BLaER1 (cell line): Measurements from ENCODE around the gene EPHA8.

Experiments used
- H3K27ac ChIP-seq: shearing (Covaris generic); formaldehyde crosslinking; 2 replicates; pipeline ENCODE4 v1.8.1; 2022
- H3K27me3 ChIP-seq: shearing (Covaris generic); formaldehyde crosslinking; 2 replicates; pipeline ENCODE4 v1.8.1; 2022
- H3K36me3 ChIP-seq: shearing (Covaris generic); formaldehyde crosslinking; 2 replicates; pipeline ENCODE4 v1.8.1; 2022
- H3K4me1 ChIP-seq: shearing (Covaris generic); formaldehyde crosslinking; 2 replicates; pipeline ENCODE4 v1.8.1; 2022
- H3K4me2 ChIP-seq: shearing (Covaris generic); formaldehyde crosslinking; 2 replicates; pipeline ENCODE4 v1.8.1; 2022
- H3K4me3 ChIP-seq: shearing (Covaris generic); formaldehyde crosslinking; 2 replicates; pipeline ENCODE4 v1.8.1; 2022
- H3K9ac ChIP-seq: shearing (Covaris generic); formaldehyde crosslinking; 2 replicates; pipeline ENCODE4 v1.8.1; 2022
- H3K9me3 ChIP-seq: shearing (Covaris generic); formaldehyde crosslinking; 2 replicates; pipeline ENCODE4 v1.8.1; 2022
- H4K20me1 ChIP-seq: shearing (Covaris generic); formaldehyde crosslinking; 2 replicates; pipeline ENCODE4 v1.8.1; 2022
- Cebpa-rat ChIP-seq: shearing (Covaris generic); IDR thresholded peaks from 2 replicates; pipeline ENCODE4 v1.8.1; 2022

The EPHA8 gene

DNA sequence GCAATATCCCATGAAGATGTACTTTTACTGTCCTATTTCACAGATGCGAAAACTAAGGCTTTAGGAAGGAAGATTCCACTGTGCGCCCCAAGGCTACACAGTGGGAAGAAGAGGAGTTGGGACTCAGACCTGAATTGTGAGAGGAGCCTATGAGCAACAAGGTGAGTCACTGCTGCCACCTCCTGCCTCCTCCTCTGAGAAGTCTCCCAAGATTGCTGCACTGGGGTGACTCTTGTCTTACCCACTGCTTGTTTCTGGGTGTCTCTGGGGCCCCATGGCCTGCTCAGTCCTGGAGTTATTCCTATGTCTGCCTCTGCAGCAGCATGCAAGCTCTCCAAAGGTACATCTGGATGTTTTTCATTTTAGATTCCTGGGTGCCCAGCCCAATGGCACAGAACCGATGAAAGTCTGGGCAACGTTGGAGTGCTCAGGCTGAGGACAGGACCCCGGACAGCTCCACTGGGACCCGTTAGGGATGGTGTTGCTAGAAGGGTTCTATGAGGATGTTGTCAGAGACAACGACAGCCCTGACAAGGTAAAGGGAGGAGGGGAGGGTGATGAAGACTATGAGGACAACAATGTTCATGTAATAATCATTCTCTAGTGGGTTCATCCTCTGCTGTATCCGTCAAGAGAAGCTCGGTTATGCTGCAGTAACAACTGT is 62.1 kb downstream of the EPHA8 start:
- no peak for TF ChIP-seq Cebpa-rat
- no peak overlapping the region for H3K27ac ChIP-seq
- H3K4me3 ChIP-seq, result no peak overlapping the region
- no peak overlapping the region for H3K9ac ChIP-seq
- H4K20me1 ChIP-seq, result no peaks in the 10 kb centered on the region
- no peaks in the 10 kb centered on the region for H3K36me3 ChIP-seq
- H3K27me3 ChIP-seq, result no peaks in the 10 kb centered on the region
- H3K4me1 ChIP-seq, result peaks cover under 1% of the 10 kb centered on the region
- H3K4me2 ChIP-seq, result no peak overlapping the region
- H3K9me3 ChIP-seq, result no peaks in the 10 kb centered on the region

DNA sequence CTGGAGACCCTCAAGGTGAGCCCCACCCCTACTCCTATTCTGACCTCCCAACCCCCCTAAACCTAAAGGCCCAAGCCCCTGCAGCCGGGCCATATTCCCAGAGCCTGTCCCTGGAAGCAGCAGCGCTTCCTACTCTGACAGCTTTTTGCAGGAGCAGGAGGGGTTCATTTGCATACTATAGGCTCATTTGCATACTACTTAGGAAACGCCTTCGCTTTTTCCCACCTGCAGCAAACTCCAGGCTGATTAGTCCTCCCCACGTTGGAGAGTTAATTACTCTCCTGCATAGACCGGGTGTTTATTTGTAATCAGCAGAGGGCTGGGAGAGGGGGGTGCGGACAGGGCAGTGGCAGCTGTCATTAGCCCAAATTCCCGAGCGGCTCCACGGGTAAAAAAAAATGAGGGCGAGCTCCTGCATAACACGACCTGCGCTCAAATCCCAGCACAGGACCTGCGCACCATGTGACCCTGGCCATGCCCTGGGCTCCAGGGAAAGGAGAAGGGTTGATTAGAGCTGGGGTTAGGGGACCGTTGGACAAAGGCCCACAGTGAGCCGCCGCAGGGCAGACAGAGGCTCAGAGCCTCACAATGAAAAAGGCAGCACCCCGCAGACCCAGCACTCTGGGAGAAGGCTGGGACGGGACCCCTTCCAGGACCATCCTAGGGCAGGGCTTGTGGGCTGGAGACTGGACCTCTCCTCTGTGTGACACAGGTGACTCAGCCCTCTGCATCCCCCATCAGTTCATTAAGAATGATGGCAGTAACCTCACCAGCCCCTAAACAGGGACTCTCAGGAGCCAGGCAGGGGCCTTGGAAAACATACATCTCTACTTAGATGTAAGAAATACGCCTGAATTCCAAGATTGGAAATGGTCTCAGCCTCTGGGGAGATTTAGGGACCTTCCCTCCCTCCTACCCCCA is 63.2 kb downstream of the EPHA8 start:
- Histone ChIP-seq H3K27me3 (no peaks in the 10 kb centered on the region), H3K27ac (no peak overlapping the region), H4K20me1 (no peaks in the 10 kb centered on the region), H3K9me3 (no peaks in the 10 kb centered on the region), H3K4me1 (no peaks in the 10 kb centered on the region), H3K4me3 (no peak overlapping the region), H3K9ac (no peak overlapping the region), H3K36me3 (no peaks in the 10 kb centered on the region), H3K4me2 (no peak overlapping the region)
- no peak for TF ChIP-seq Cebpa-rat

DNA sequence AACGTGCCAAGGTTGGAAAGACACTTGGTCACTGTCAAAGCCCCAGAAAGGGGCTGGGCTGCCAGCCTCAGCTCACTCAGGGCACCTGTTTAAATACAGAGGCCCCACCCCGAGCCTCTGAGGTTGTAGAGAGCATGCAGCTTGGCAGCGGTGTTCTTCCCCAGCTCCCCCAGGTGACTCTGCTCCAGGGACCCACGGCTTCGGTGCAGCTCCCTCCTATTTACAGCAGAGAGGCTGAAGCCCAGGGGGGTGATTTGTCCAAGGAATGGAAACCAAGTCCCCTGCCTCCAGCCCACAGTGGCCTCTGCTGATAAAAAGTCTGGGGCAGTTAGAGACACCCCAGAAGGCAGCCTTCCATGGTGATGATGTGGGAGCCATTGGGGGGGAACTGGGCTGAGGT is 64.0 kb downstream of the EPHA8 start:
- H3K27ac ChIP-seq, result no peak overlapping the region
- H3K4me2 ChIP-seq, result no peak overlapping the region
- no peaks in the 10 kb centered on the region for H3K27me3 ChIP-seq
- no peaks in the 10 kb centered on the region for H3K4me1 ChIP-seq
- no peak overlapping the region for H3K4me3 ChIP-seq
- no peak overlapping the region for H3K9ac ChIP-seq
- H4K20me1 ChIP-seq, result no peaks in the 10 kb centered on the region
- no peaks in the 10 kb centered on the region for H3K36me3 ChIP-seq
- no peaks in the 10 kb centered on the region for H3K9me3 ChIP-seq
- TF ChIP-seq Cebpa-rat, result no peak

DNA sequence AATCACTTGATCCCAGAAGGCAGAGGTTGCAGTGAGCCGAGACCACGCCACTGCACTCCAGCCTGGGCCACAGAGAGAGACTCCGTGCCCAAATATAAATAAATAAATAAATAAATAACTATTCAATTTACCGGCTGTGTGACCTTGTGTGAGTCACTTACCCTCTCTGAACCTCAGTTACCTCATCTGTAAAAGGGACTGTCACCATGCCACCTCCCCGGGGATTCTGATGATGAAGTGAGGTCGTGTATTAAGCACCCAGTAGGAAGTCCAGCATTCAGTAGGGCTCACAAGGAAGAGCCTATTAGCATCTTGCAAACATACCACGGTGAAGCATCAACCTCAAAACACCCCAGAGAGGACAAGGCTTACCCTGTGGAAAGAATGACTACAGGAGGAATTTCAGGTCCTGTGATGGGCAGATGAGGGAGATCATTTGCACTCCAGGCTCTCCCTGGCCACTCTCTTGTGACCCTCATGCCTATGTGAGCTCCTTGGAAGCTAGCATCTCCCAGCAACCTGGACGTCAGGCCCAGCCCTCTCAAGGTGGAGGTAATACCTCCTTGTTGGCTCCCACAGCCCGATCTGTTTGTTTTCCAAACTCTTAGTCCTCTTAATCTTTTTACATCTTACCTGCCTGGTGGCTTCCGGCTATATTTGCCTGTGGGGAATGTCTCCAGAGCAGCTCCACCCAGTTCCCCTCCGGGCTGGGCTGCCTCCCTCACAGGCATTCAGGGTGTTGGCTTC is 65.6 kb downstream of the EPHA8 start:
- H3K27ac ChIP-seq, result no peak overlapping the region
- H3K9ac ChIP-seq, result no peak overlapping the region
- H3K4me2 ChIP-seq, result no peak overlapping the region
- peaks cover 7% of the 10 kb centered on the region for H3K4me1 ChIP-seq
- no peaks in the 10 kb centered on the region for H4K20me1 ChIP-seq
- no peak overlapping the region for H3K4me3 ChIP-seq
- no peaks in the 10 kb centered on the region for H3K27me3 ChIP-seq
- H3K9me3 ChIP-seq, result no peaks in the 10 kb centered on the region
- TF ChIP-seq Cebpa-rat, result no peak
- H3K36me3 ChIP-seq, result no peaks in the 10 kb centered on the region

DNA sequence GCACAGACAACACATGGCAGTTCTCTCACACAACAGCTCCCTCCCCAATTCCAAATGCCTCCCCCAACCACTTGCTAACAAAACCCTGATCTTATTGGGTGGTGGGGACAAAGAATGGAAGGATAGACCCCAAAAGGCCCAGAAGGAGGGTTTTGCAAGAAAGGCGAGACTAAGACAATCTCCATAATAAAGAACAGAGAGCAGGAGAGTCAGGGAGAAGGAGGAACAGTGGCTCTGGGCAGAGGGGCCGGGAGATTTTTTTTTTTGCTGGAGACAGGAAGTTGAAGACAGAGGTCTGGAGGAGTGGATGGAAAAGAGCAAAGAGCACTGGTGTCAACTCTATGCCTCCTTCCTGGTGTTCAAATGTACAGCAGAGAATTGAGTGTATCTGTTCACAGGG is 66.6 kb downstream of the EPHA8 start:
- peaks cover 17% of the 10 kb centered on the region for H3K4me1 ChIP-seq
- H3K27me3 ChIP-seq, result no peaks in the 10 kb centered on the region
- no peak overlapping the region for H3K9ac ChIP-seq
- TF ChIP-seq Cebpa-rat, result no peak
- no peaks in the 10 kb centered on the region for H3K36me3 ChIP-seq
- no peak overlapping the region for H3K27ac ChIP-seq
- no peak overlapping the region for H3K4me2 ChIP-seq
- H3K4me3 ChIP-seq, result no peak overlapping the region
- no peaks in the 10 kb centered on the region for H4K20me1 ChIP-seq
- peaks cover 7% of the 10 kb centered on the region for H3K9me3 ChIP-seq

DNA sequence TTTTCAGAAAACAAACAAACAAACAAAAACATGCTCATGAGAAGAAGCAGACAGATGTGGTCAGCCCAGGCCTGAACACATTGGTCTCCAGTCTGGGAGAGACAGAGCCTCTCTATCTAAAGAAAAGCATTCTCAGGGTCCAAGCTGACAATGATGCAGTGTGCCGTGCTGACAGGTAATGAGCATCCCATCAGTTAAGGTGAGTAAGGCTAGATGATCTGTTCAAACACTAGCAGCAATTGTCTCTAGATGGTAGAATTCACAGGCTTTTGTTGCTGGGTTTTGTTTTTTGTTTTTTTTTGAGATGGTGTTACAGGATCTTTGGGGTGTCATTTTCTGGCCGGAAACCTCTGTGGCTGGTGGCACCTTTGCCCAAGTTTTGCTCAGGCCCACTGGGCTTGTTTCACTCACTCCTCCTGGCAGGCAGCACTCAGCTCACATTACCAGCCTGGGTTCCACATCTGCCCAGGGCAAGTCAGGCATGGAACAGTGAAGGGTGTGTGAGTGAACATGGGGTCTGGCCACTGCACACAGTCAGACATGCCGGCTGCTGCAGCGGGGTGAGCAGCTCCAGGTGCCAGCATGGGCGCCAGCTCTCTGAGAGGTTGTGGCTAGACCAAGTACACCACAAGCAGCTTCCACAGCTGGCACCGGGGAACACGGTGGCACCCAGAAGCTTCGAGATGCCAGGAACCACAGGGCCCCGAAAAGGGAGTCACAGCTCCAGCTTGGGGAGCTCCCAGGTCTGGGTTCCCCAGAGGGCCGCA is 70.6 kb downstream of the EPHA8 start:
- H3K27me3 ChIP-seq, result no peaks in the 10 kb centered on the region
- H3K9ac ChIP-seq, result no peak overlapping the region
- peaks cover 12% of the 10 kb centered on the region for H3K9me3 ChIP-seq
- H3K27ac ChIP-seq, result no peak overlapping the region
- H3K4me1 ChIP-seq, result peaks cover 49% of the 10 kb centered on the region
- H3K36me3 ChIP-seq, result no peaks in the 10 kb centered on the region
- H3K4me2 ChIP-seq, result peak overlapping the region; percentile 78
- H4K20me1 ChIP-seq, result no peaks in the 10 kb centered on the region
- H3K4me3 ChIP-seq, result no peak overlapping the region
- no peak for TF ChIP-seq Cebpa-rat

DNA sequence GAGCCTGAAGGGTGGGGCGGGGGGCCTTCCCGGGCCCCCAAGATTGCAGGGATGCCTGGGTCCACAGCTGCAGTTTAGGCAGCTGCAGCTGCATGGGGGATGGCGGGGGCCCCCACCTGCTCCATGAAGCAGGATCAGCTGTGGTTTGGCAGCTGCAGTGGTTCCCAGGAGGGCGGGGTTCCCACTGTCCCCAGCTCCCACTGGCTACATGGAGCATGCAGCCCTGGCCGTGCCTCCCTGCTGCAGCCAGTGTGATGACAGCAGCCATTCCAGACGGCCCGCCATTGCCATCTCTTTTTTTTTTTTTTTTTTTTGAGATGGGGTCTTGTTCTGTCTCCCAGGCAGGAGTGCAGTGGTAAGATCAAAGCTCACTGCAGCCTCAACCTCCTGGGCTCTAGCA is 72.1 kb downstream of the EPHA8 start:
- H3K36me3 ChIP-seq, result no peaks in the 10 kb centered on the region
- no peak overlapping the region for H3K4me3 ChIP-seq
- TF ChIP-seq Cebpa-rat, result no peak
- peaks cover 12% of the 10 kb centered on the region for H3K9me3 ChIP-seq
- peaks cover 59% of the 10 kb centered on the region for H3K4me1 ChIP-seq
- 0 out of 2 replicates have a peak overlapping the region, but pooled peaks have one; percentile 9 for H3K27ac ChIP-seq
- H4K20me1 ChIP-seq, result no peaks in the 10 kb centered on the region
- peak overlapping the region; percentile 78 for H3K4me2 ChIP-seq
- no peak overlapping the region for H3K9ac ChIP-seq
- H3K27me3 ChIP-seq, result no peaks in the 10 kb centered on the region

DNA sequence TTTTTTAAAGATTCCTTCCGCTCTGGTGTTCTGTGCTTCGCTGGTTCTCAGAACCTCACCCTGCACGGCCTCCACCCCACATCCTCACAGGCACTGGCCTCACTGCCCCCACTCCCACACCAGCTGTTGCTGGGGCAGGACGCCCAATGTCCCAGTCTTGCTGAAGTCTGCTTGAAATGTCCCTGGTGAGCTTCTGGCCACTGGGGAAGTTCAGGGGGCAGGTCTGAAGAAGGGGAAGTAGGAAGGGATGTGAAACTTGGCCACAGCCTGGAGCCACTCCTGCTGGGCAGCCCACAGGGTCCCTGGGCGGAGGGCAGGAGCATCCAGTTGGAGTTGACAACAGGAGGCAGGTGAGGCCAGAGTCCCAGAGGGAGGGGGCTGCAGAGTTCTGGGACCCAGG is 73.1 kb downstream of the EPHA8 start, which contains the start of gene C1QA:
Gene C1QA (plus strand): TSS at position 276 of the 400 bp plus-strand sequence. CDS start 989 bp downstream, outside the sequence.
- peaks cover 59% of the 10 kb centered on the region for H3K4me1 ChIP-seq
- no peaks in the 10 kb centered on the region for H3K27me3 ChIP-seq
- H3K4me3 ChIP-seq, result no peak within 1 kb of the TSS
- peak within 1 kb of the TSS; percentile 57 for H3K27ac ChIP-seq
- no peaks in the 10 kb centered on the region for H3K36me3 ChIP-seq
- TF ChIP-seq Cebpa-rat, result no peak
- no peak within 1 kb of the TSS for H3K9ac ChIP-seq
- H3K4me2 ChIP-seq, result peak within 1 kb of the TSS; percentile 78
- H4K20me1 ChIP-seq, result no peaks in the 10 kb centered on the region
- H3K9me3 ChIP-seq, result peaks cover 12% of the 10 kb centered on the region

DNA sequence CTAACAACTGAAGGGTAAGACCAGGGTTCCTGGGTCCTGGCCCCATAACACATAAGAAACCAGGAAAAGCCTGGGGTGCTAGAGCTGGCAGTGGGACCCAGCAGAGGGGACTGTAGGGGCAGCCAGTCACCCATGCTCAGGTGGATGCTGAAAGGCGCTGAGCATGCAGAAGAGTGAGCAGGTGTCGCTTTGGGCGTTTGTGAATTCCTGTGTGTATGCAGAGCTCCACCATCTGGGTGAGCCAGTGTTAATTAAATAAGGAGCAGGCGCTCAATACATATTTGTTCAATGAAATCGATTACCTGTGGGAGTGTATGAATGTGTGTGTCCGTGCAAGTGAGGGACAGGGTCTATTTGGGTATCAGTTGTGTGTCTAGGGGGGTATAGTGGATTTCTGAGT is 73.6 kb downstream of the EPHA8 start:
- Histone ChIP-seq H3K27ac (peak overlapping the region; percentile 57), H3K9me3 (peaks cover 12% of the 10 kb centered on the region), H3K27me3 (no peaks in the 10 kb centered on the region), H3K4me2 (peak overlapping the region; percentile 78), H3K4me3 (no peak overlapping the region), H3K36me3 (no peaks in the 10 kb centered on the region), H3K4me1 (peaks cover 59% of the 10 kb centered on the region), H4K20me1 (no peaks in the 10 kb centered on the region), H3K9ac (no peak overlapping the region)
- TF ChIP-seq Cebpa-rat, result no peak
